Peyer's patch (tissue), 4 donors: ENCODE results near the gene FNDC3B.

Experiments
- CTCF ChIP-seq, 6 experiments: fragments of 450-650 bp in 4 of 6; fragments of 200-600 bp in 2 of 6; sonication (generic) in 1 of 6; IDR thresholded peaks; one replicate each; pipeline ENCODE4 v1.5.1; 2017 to 2019; ENCODE audit warnings: antibody characterized with exemption in 6 of 6, mild to moderate bottlenecking in 3 of 6, moderate library complexity in 1 of 6
- POLR2A ChIP-seq, 2 donors: fragments of 450-650 bp; IDR thresholded peaks; one replicate each; pipeline ENCODE4 v1.5.1; 2017; ENCODE audit warnings: antibody characterized with exemption in 2 of 2, mild to moderate bottlenecking in 2 of 2, moderate library complexity in 2 of 2

- TF ChIP-seq CTCF (IDR thresholded peaks at IDR 0.05): peak in 3 of 6 experiments; percentile 15 to 17 (median 16)
- no peak for TF ChIP-seq POLR2A (IDR thresholded peaks at IDR 0.05)
Observed at GRCh38 chr3:172321035-172321434, 281.7 kb downstream of the FNDC3B start.
